ENCODE measurements around the gene MIOS.

DNA sequence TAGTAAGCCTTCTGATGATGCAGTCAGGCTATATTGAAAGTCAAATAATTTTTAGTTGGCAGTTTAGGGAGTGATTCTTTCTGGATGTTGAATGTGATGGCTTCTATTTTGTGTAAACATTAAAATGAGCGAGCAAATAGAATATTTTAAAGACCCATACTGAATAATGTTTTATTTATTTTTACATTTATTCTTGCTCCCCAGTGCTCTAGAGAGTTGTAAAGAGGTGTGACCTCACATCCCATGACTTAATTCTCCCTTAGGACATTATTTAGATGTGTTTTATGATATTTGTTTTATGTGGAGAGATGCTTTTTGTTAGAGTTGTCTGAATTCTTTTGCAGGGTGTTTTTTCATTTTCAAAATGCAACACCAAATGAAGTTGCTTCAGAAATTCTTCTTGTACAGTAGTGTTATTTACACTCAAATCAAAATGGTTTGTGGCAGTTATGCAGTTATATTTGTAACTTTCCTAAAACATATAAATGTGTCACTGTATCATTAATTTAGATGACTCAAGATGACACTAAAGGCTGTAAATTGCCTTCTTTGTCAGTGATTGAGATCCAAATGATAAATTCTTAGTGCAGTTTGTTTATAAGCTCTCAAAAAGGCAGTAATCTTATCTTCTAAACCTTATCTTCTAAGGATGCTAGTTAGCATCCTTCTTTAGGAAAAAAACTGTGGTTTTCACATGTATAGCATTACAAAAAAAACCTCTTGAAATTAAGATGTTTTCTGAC, 86.3 kb downstream of the MIOS start:
- no peak for TF ChIP-seq CTCF (IDR thresholded peaks at IDR 0.05; ENCODE audit: low read length)
- no peak for TF ChIP-seq EZH2 (IDR thresholded peaks at IDR 0.05; ENCODE audit: borderline replicate concordance, low read length)
